Liver (tissue), 9 donors: Measurements from ENCODE around the gene TLL2. TPM values are rescaled to one million over a fixed set of nuclear protein-coding genes. Genes with fewer than 3 reads are reported as not detected.

Source experiments
- DNase-seq: peaks from one replicate; pipeline ENCODE4 v3.0.0-alpha.2; 2017; ENCODE audit warnings: low spot score
- H3K27ac ChIP-seq, 2 donors: one replicate each; pipeline ENCODE4 v1.7.0; 2013; ENCODE audit warnings: inconsistent platforms in 2 of 2, low read length in 2 of 2, control low read depth in 1 of 2, low read depth in 1 of 2, mild to moderate bottlenecking in 1 of 2
- H3K27me3 ChIP-seq, 4 donors: one replicate each; pipeline versions ENCODE4 v1.6.1 to v1.7.0; 2013; ENCODE audit warnings: low read length in 3 of 4, inconsistent platforms in 1 of 4, mild to moderate bottlenecking in 1 of 4, moderate library complexity in 1 of 4; ENCODE audit not compliant: control insufficient read depth in 4 of 4, insufficient read depth in 4 of 4
- H3K36me3 ChIP-seq, 4 donors: one replicate each; pipeline versions ENCODE4 v1.6.1 to v1.7.0; 2013; ENCODE audit warnings: low read length in 3 of 4, mild to moderate bottlenecking in 3 of 4, low read depth in 1 of 4, moderate library complexity in 1 of 4; ENCODE audit not compliant: control insufficient read depth in 4 of 4, insufficient read depth in 3 of 4
- H3K4me1 ChIP-seq, 4 donors: one replicate each; pipeline versions ENCODE4 v1.6.1 to v1.7.0; 2013; ENCODE audit warnings: low read length in 3 of 4, mild to moderate bottlenecking in 3 of 4, moderate library complexity in 1 of 4; ENCODE audit not compliant: control insufficient read depth in 4 of 4, insufficient read depth in 4 of 4
- H3K4me3 ChIP-seq, 3 donors: one replicate each; pipeline versions ENCODE4 v1.6.1 to v1.7.0; 2013; ENCODE audit warnings: low read length in 3 of 3, control low read depth in 1 of 3, low read depth in 1 of 3, mild to moderate bottlenecking in 1 of 3
- H3K9ac ChIP-seq, 2 donors: one replicate each; pipeline ENCODE4 v1.7.0; 2013; ENCODE audit warnings: low read length in 2 of 2, mild to moderate bottlenecking in 2 of 2, moderate library complexity in 2 of 2, control low read depth in 1 of 2, low read depth in 1 of 2
- H3K9me3 ChIP-seq, 4 donors: one replicate each; pipeline versions ENCODE4 v1.6.1 to v1.7.0; 2013; ENCODE audit warnings: low read length in 3 of 4; ENCODE audit not compliant: control insufficient read depth in 4 of 4
- ATF3 ChIP-seq: IDR thresholded peaks from 2 replicates; pipeline ENCODE4 v1.6.1; 2016; ENCODE audit warnings: antibody characterized with exemption
- EGR1 ChIP-seq, 2 donors: IDR thresholded peaks; 2 replicates each; pipeline ENCODE4 v1.6.1; 2016 to 2018; ENCODE audit warnings: antibody characterized with exemption in 2 of 2, low read depth in 2 of 2
- FOXA1 ChIP-seq: IDR thresholded peaks from 2 replicates; pipeline ENCODE4 v1.6.1; 2016; ENCODE audit warnings: antibody characterized with exemption
- FOXA2 ChIP-seq: IDR thresholded peaks from 2 replicates; pipeline ENCODE4 v1.6.1; 2016; ENCODE audit warnings: antibody characterized with exemption
- GABPA ChIP-seq, 2 donors: IDR thresholded peaks in 1 of 2; conservative IDR thresholded peaks in 1 of 2; 2 replicates each; pipeline ENCODE4 v1.6.1; 2016; ENCODE audit warnings: antibody characterized with exemption in 2 of 2, mild to moderate bottlenecking in 1 of 2, moderate library complexity in 1 of 2
- HNF4A ChIP-seq, 2 donors: conservative IDR thresholded peaks; 2 replicates each; pipeline ENCODE4 v1.6.1; 2016; ENCODE audit warnings: antibody characterized with exemption in 2 of 2, mild to moderate bottlenecking in 2 of 2
- HNF4G ChIP-seq: IDR thresholded peaks from 2 replicates; pipeline ENCODE4 v1.6.1; 2016; ENCODE audit warnings: antibody characterized with exemption
- JUND ChIP-seq, 2 donors: IDR thresholded peaks; 2 replicates each; pipeline ENCODE4 v1.6.1; 2016; ENCODE audit warnings: antibody characterized with exemption in 2 of 2
- NR2F2 ChIP-seq: IDR thresholded peaks from 2 replicates; pipeline ENCODE4 v1.6.1; 2016; ENCODE audit warnings: antibody characterized with exemption
- RAD21 ChIP-seq, 2 donors: IDR thresholded peaks; 2 replicates each; pipeline ENCODE4 v1.6.1; 2016; ENCODE audit warnings: antibody characterized with exemption in 2 of 2, mild to moderate bottlenecking in 2 of 2
- RXRA ChIP-seq, 2 donors: IDR thresholded peaks; 2 replicates each; pipeline ENCODE4 v1.6.1; 2017 to 2018; ENCODE audit warnings: antibody characterized with exemption in 2 of 2, mild to moderate bottlenecking in 1 of 2
- SP1 ChIP-seq: IDR thresholded peaks from 2 replicates; pipeline ENCODE4 v1.6.1; 2018; ENCODE audit warnings: antibody characterized with exemption, mild to moderate bottlenecking
- TAF1 ChIP-seq: conservative IDR thresholded peaks from 2 replicates; pipeline ENCODE4 v1.6.1; 2016; ENCODE audit warnings: antibody characterized with exemption, mild to moderate bottlenecking
- YY1 ChIP-seq: IDR thresholded peaks from 2 replicates; pipeline ENCODE4 v1.6.1; 2016; ENCODE audit warnings: antibody characterized with exemption, mild to moderate bottlenecking
- ZBTB33 ChIP-seq: IDR thresholded peaks from 2 replicates; pipeline ENCODE4 v1.6.1; 2016; ENCODE audit warnings: antibody characterized with exemption
- WGBS: extraction: QIAGEN DNeasy Blood & Tissue Kit; methylation state at CpG from one replicate; pipeline ENCODE4 v1.1.7; 2013; 5-methylcytosine and 5-hydroxymethylcytosine counted together
- polyA plus RNA-seq, 2 donors: library from polyadenylated mRNA; stranded (reverse) in 1 of 2; unstranded in 1 of 2; fragments of 200-250 nt in 1 of 2; fragments of >200 nt in 1 of 2; fragmentation: Nextera tagmentation in 1 of 2; extraction: Ambion mirVana in 1 of 2; gene quantifications; one replicate each; pipeline versions ENCODE4 v1.2.1 to v1.2.3, GENCODE V29; 2013 to 2015
- total RNA-seq, 2 donors: library from RNA; depleted of rRNA; stranded (reverse); fragments of >200 nt; gene quantifications; one replicate each; pipeline ENCODE4 v1.2.3, GENCODE V29; 2014
- TF ChIP-seq, protein P1 (sequence below): IDR thresholded peaks from 2 replicates; pipeline ENCODE4 v1.6.1; 2016; ENCODE audit warnings: antibody characterized with exemption
- TF ChIP-seq, protein P2 (sequence below): fragments of 150-350 bp; IDR thresholded peaks from 2 replicates; pipeline ENCODE4 v1.5.1; 2017; ENCODE audit warnings: improper control_type of control experiment, low read depth, low read length; ENCODE audit not compliant: missing input control
- donor health status: healthy.
- donor health status: healthy.
- donor health status: healthy.
- donor health status: healthy.
- donor health status: healthy.

The TLL2 gene
- total and polyA plus RNA-seq, 4 donors = 0.06 to 0.19 (median 0.08) TPM; not detected in 1

- Histone ChIP-seq H3K4me3 (no peak overlapping the region), H3K27ac (no peak overlapping the region), H3K36me3 (no peaks in the 10 kb centered on the region), H3K9me3 (no peaks in the 10 kb centered on the region), H3K9ac (no peak overlapping the region), H3K27me3 (no peaks in the 10 kb centered on the region), H3K4me1 (no peaks in the 10 kb centered on the region)
- no peak for TF ChIP-seq EGR1 (IDR thresholded peaks at IDR 0.05; ENCODE audit: low read depth in 2 of 2)
- TF ChIP-seq ATF3 = no peak
- TF ChIP-seq HNF4A (conservative IDR thresholded peaks at IDR 0.05) = no peak
- TF ChIP-seq TAF1 = no peak
- no peak for TF ChIP-seq SP1
- no peak for TF ChIP-seq FOXA2
- DNase-seq = no peak
- 80% methylated on average over 3 of the region's 3 CpGs for WGBS
These were observed 13.7 kb downstream of the TLL2 start for GRCh38 chr10:96500050-96500449.

- peak; percentile 13 for DNase-seq
- H3K27ac ChIP-seq = no peak overlapping the region
- TF ChIP-seq, protein P1, sequence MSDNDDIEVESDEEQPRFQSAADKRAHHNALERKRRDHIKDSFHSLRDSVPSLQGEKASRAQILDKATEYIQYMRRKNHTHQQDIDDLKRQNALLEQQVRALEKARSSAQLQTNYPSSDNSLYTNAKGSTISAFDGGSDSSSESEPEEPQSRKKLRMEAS = no peak
- TF ChIP-seq TAF1 (no peak), HNF4G (no peak), NR2F2 (no peak), SP1 (no peak), RAD21 (IDR thresholded peaks at IDR 0.05) (no peak), FOXA1 (no peak), ZBTB33 (no peak), RXRA (IDR thresholded peaks at IDR 0.05) (no peak), FOXA2 (no peak), JUND (IDR thresholded peaks at IDR 0.05) (no peak), ATF3 (no peak), YY1 (no peak), HNF4A (conservative IDR thresholded peaks at IDR 0.05) (no peak), GABPA (IDR thresholded peaks at IDR 0.05 in 1 of 2, conservative IDR thresholded peaks at IDR 0.05 in 1 of 2) (no peak)
- TF ChIP-seq, protein P2, sequence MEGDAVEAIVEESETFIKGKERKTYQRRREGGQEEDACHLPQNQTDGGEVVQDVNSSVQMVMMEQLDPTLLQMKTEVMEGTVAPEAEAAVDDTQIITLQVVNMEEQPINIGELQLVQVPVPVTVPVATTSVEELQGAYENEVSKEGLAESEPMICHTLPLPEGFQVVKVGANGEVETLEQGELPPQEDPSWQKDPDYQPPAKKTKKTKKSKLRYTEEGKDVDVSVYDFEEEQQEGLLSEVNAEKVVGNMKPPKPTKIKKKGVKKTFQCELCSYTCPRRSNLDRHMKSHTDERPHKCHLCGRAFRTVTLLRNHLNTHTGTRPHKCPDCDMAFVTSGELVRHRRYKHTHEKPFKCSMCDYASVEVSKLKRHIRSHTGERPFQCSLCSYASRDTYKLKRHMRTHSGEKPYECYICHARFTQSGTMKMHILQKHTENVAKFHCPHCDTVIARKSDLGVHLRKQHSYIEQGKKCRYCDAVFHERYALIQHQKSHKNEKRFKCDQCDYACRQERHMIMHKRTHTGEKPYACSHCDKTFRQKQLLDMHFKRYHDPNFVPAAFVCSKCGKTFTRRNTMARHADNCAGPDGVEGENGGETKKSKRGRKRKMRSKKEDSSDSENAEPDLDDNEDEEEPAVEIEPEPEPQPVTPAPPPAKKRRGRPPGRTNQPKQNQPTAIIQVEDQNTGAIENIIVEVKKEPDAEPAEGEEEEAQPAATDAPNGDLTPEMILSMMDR = no peak
- no peaks in the 10 kb centered on the region for H3K36me3 ChIP-seq
- H3K27me3 ChIP-seq = no peaks in the 10 kb centered on the region
- no peaks in the 10 kb centered on the region for H3K9me3 ChIP-seq
- no peak overlapping the region for H3K4me3 ChIP-seq
- 71% methylated on average over 5 of the region's 5 CpGs for WGBS
- H3K4me1 ChIP-seq = no peaks in the 10 kb centered on the region
- no peak overlapping the region for H3K9ac ChIP-seq
These were observed 16.3 kb downstream of the TLL2 start for GRCh38 chr10:96497391-96497790.
